GF-D8 (cell line): Measurements from ENCODE around the gene PIP4K2C.
"Not testable (repeated sequence)": the region's sequence is repeated elsewhere in the genome, so short reads cannot be mapped to it uniquely, and the experiment has no call there.

ENCODE experiments used
- DNase-seq: peaks from one replicate; lab custom pipeline; 2025; lab: John Stamatoyannopoulos, UW

Gene PIP4K2C

GRCh38 chr12:57636731-57637130 is 45.7 kb downstream of the PIP4K2C start:
- not testable (repeated sequence) for DNase-seq

- no peak for DNase-seq
Observed at GRCh38 chr12:57637364-57637763, 46.4 kb downstream of the PIP4K2C start.

- no peak for DNase-seq
Observed at GRCh38 chr12:57638096-57638495, 47.1 kb downstream of the PIP4K2C start.

GRCh38 chr12:57640175-57641042 is 49.4 kb downstream of the PIP4K2C start:
- no peak for DNase-seq

- DNase-seq = no peak
Observed at GRCh38 chr12:57641699-57642442, 50.9 kb downstream of the PIP4K2C start.

- DNase-seq = not testable (repeated sequence)
Observed at GRCh38 chr12:57645990-57646658, 55.1 kb downstream of the PIP4K2C start.

GRCh38 chr12:57646659-57647049 is 55.7 kb downstream of the PIP4K2C start:
- not testable (repeated sequence) for DNase-seq
